Esophagus squamous epithelium (tissue), 5 donors: ENCODE results near the gene HTRA2. TPM values are rescaled to one million over a fixed set of nuclear protein-coding genes. Genes with fewer than 3 reads are reported as not detected.
"Not testable (repeated sequence)": the region's sequence is repeated elsewhere in the genome, so short reads cannot be mapped to it uniquely, and the experiment has no call there.

Experiments
- DNase-seq: peaks from one replicate; lab custom pipeline; 2025; lab: John Stamatoyannopoulos, UW
- H3K27ac ChIP-seq, 4 donors: fragments of 200-600 bp; sonication (generic); one replicate each; pipeline ENCODE4 v1.5.1; 2016 to 2019; ENCODE audit warnings: mild to moderate bottlenecking in 1 of 4
- H3K27me3 ChIP-seq, 4 donors: fragments of 200-600 bp; sonication (generic); 1 replicate in 3 of 4; 2 replicates in 1 of 4; pipeline versions ENCODE4 v1.5.1 to v1.6.0; 2017 to 2021; ENCODE audit warnings: antibody characterized with exemption in 1 of 4
- H3K36me3 ChIP-seq, 3 donors: fragments of 200-600 bp; sonication (generic); one replicate each; pipeline ENCODE4 v1.5.1; 2016 to 2019
- H3K4me1 ChIP-seq, 3 donors: fragments of 200-600 bp; sonication (generic); one replicate each; pipeline ENCODE4 v1.5.1; 2017 to 2019
- H3K4me3 ChIP-seq, 4 donors: fragments of 200-600 bp; sonication (generic); 1 replicate in 3 of 4; 2 replicates in 1 of 4; pipeline ENCODE4 v1.5.1; 2016 to 2019; ENCODE audit warnings: mild to moderate bottlenecking in 2 of 4, moderate library complexity in 1 of 4
- H3K9me3 ChIP-seq, 3 donors: fragments of 200-600 bp; sonication (generic); one replicate each; pipeline ENCODE4 v1.5.1; 2016 to 2019
- CTCF ChIP-seq, 6 experiments: fragments of 450-650 bp in 4 of 6; fragments of 200-600 bp in 2 of 6; sonication (generic) in 2 of 6; IDR thresholded peaks; one replicate each; pipeline ENCODE4 v1.5.1; 2016 to 2019; ENCODE audit warnings: antibody characterized with exemption in 6 of 6, mild to moderate bottlenecking in 4 of 6, moderate library complexity in 4 of 6
- POLR2A ChIP-seq, 4 donors: fragments of 450-650 bp; IDR thresholded peaks; one replicate each; pipeline ENCODE4 v1.6.1; 2017; ENCODE audit warnings: antibody characterized with exemption in 4 of 4, mild to moderate bottlenecking in 4 of 4, moderate library complexity in 3 of 4
- WGBS, 2 donors: methylation state at CpG; one replicate each; pipeline ENCODE4 v1.1.5; 2018; 5-methylcytosine and 5-hydroxymethylcytosine counted together
- intact Hi-C: fragments of 100-400 bp; cut with DNase I; formaldehyde crosslinking; loops from one replicate; pipeline ENCODE4 v1.15.0; 2022
- total RNA-seq, 4 donors: library from RNA; depleted of rRNA; stranded (reverse); fragments of >200 nt; gene quantifications; one replicate each; pipeline ENCODE4 v1.1.0, GENCODE V29; 2016
- donor health status: DM: yes; HTN: yes; CAD: no.

HTRA2 gene
- 10 to 100 TPM; 16.9 to 25.8 (median 22.0) TPM for total RNA-seq

GRCh38 chr2:74529357-74530238 lies at the start of gene HTRA2, which contains the start of gene AUP1:
HTRA2 (plus strand) TSS chr2:74529933; CDS start chr2:74530007, 74 bp downstream.
AUP1 (minus strand) TSS chr2:74529706; CDS start chr2:74529629, 77 bp downstream.
- no peaks in the 10 kb centered on the region for H3K27me3 ChIP-seq
- 0% methylated on average over 28 of the region's 87 CpGs; no CpG with 5 or more reads in 1 of the 2 donors for WGBS, 2 donors
- peaks cover 7 to 47% (median 21%) of the 10 kb centered on the region in 3 donors for H3K36me3 ChIP-seq
- DNase-seq = peak; percentile 92
- peak within 1 kb of the TSS; percentile 90 to 95 (median 91) for H3K27ac ChIP-seq
- TF ChIP-seq CTCF (IDR thresholded peaks at IDR 0.05) (peak in 2 of 6 experiments; percentile 8 to 57), POLR2A (IDR thresholded peaks at IDR 0.05) (peak in 3 of 4 donors; percentile 68 to 86 (median 76))
- peaks cover 18 to 58% (median 28%) of the 10 kb centered on the region in 3 donors for H3K4me1 ChIP-seq
- intact Hi-C loops = loop anchor here (5.0 kb wide), 1 partner anchor 47 kb away; the partner anchor contains the start of genes CCDC142 and TTC31
- peak within 1 kb of the TSS; percentile 83 to 98 (median 90) for H3K4me3 ChIP-seq
- no peaks in the 10 kb centered on the region for H3K9me3 ChIP-seq

DNA sequence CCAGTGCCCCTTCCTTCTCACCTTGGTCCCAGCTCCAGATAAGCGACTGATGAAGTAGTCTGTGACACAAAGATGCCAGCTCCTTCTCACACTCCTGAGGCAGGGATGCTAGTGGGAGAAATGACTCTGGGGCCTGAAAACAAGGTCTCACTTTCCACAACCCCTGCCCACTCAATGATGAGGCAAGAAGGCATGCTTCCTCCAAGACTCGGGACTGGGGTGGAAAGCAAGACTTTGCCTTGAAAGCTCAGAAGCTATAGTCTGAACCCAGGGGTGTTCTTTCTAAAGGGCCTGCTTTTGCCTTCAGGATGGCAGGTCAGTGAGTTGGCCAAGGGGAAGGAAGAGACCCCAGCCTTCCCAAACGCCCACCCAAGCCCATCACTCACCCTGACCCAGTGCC lies 48.3 kb upstream of the HTRA2 start:
- no peak for DNase-seq
- Histone ChIP-seq H3K27me3 (no peaks in the 10 kb centered on the region), H3K36me3 (peaks cover 0 to 58% (median 3%) of the 10 kb centered on the region in 3 donors), H3K9me3 (no peaks in the 10 kb centered on the region), H3K27ac (peak overlapping the region in 3 of 4 donors; percentile 88 to 97 (median 93)), H3K4me1 (peaks cover 21 to 48% (median 24%) of the 10 kb centered on the region in 3 donors), H3K4me3 (peak overlapping the region; percentile 68 to 96 (median 84))
- no peak for TF ChIP-seq POLR2A (IDR thresholded peaks at IDR 0.05)
- intact Hi-C loops = loop anchor here (5.0 to 10.0 kb wide), 2 partner anchors 46 to 103 kb away; partner anchors contain the start of genes AUP1, DQX1 and HTRA2
- 83% methylated on average over 1 of the region's 3 CpGs; no CpG with 5 or more reads in 1 of the 2 donors for WGBS, 2 donors

- no peaks in the 10 kb centered on the region for H3K27me3 ChIP-seq
- intact Hi-C loops = loop anchor here (5.0 to 10.0 kb wide), 2 partner anchors 45 to 103 kb away; partner anchors contain the start of genes AUP1, DQX1 and HTRA2
- peaks cover 0 to 62% (median 3%) of the 10 kb centered on the region in 3 donors for H3K36me3 ChIP-seq
- peaks cover 21 to 48% (median 24%) of the 10 kb centered on the region in 3 donors for H3K4me1 ChIP-seq
- H3K27ac ChIP-seq = peak overlapping the region; percentile 88 to 97 (median 90)
- peak overlapping the region; percentile 68 to 96 (median 84) for H3K4me3 ChIP-seq
- no peaks in the 10 kb centered on the region for H3K9me3 ChIP-seq
- no peak for DNase-seq
- TF ChIP-seq CTCF (IDR thresholded peaks at IDR 0.05) (no peak), POLR2A (IDR thresholded peaks at IDR 0.05) (no peak)
- WGBS, 2 donors = 4% methylated on average over 31 of the region's 80 CpGs; no CpG with 5 or more reads in 1 of the 2 donors
Measured at GRCh38 chr2:74481961-74482800, 47.6 kb upstream of the HTRA2 start.

DNA sequence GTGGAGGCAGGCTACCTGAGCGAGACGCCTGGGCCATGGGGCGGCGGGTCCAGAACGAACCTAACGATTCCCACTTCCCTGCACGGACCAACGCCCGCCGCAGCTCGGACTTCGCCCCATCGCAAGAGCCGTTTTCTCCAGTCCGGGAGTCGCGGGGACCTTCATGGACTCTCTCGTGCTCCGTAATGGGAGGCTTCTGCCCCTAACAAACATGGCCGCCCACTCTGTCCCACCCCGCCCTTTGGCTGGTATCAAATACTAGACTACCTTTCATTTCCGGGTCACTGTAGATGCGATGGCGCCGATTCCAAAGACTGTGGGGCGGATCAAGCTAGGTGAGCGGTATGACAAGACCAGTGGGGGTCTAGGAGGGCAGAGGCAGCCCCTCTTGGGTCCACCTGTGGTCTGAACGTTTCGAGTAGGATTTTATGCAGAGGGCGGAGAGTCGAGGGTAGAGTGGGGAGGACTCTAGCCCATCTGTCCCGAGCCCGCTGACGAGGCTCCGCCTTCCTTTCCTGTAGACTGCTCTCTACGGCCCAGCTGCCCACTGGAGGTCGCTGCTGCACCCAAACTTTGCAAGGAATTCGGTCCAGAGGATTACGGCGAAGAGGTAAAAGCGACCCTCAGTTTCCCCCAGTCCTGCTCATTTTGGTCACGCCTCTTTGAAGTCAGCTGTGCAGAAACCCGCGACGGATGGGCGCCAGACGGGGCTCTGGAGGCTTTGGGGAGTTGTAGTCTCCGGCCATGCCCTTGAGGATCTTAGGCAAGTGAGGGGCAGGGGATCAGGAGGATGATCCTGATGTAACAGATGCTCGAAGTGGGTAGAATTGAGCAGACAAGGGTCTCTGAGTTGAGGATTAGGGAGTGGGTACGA lies 46.7 kb upstream of the HTRA2 start, which contains the start of the genes CCDC142 and TTC31:
TSS of gene CCDC142 (minus strand) at position 198 of the 874 bp plus-strand sequence. CDS start at position 37, 161 bp downstream.
TSS of gene TTC31 (plus strand) at position 281 of the 874 bp plus-strand sequence. CDS start at position 296, 15 bp downstream.
- intact Hi-C loops = loop anchor here (5.0 to 10.0 kb wide), 2 partner anchors 44 to 102 kb away; partner anchors contain the start of genes AUP1, DQX1 and HTRA2
- peaks cover 0 to 63% (median 3%) of the 10 kb centered on the region in 3 donors for H3K36me3 ChIP-seq
- TF ChIP-seq POLR2A (IDR thresholded peaks at IDR 0.05) (peak in 1 of 4 donors; percentile 45), CTCF (IDR thresholded peaks at IDR 0.05) (peak; percentile 83 to 92 (median 87))
- H3K9me3 ChIP-seq = no peaks in the 10 kb centered on the region
- peaks cover 21 to 48% (median 24%) of the 10 kb centered on the region in 3 donors for H3K4me1 ChIP-seq
- 0% methylated on average over 7 to 20 of the region's 50 CpGs for WGBS, 2 donors
- no peaks in the 10 kb centered on the region for H3K27me3 ChIP-seq
- H3K27ac ChIP-seq = peak within 1 kb of the TSS; percentile 88 to 97 (median 90)
- DNase-seq = peak; percentile 86
- H3K4me3 ChIP-seq = peak within 1 kb of the TSS; percentile 68 to 96 (median 84)

DNA sequence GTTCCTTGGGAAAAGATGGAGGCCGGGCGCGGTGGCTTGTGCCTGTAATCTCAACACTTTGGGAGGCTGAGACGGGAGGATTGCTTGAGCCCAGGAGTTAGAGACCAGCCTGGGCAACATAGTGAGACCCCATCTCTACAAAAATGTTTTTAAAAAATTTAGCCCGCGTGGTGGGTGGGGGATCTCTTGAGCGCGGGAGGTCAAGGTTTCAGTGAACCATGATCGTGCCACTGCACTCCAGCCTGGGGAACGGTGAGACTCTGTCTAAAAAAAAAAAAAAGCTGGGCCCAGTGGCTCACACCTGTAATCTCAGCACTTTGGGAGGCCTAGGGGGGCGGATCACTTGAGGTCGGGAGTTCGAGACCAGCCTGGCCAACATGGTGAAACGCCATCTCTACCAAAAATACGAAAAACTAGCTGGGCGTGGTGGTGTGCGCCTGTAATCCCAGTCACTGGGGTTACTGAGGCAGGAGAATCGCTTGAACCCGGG lies 46.0 kb upstream of the HTRA2 start:
- Histone ChIP-seq H3K27ac (peak overlapping the region in 2 of 4 donors; percentile 88 to 93), H3K4me1 (peaks cover 21 to 48% (median 24%) of the 10 kb centered on the region in 3 donors), H3K4me3 (peak overlapping the region; percentile 68 to 96 (median 84)), H3K36me3 (peaks cover 0 to 62% (median 0%) of the 10 kb centered on the region in 3 donors)
- not testable (repeated sequence) for DNase-seq, H3K27me3 ChIP-seq, H3K9me3 ChIP-seq
- 81 to 86% methylated on average over 19 of the region's 19 CpGs for WGBS, 2 donors
- intact Hi-C loops = loop anchor here (5.0 to 10.0 kb wide), 2 partner anchors 44 to 101 kb away; partner anchors contain the start of genes AUP1, DQX1 and HTRA2
